GM18519 (cell line): ENCODE data around the gene EMP1.

Source experiments
- ATAC-seq: cut with Tn5 transposase; IDR thresholded peaks from one replicate; pipeline ENCODE4 v1.9.1; 2021; ENCODE audit warnings: mild to moderate bottlenecking, moderate library complexity; ENCODE audit not compliant: unreplicated experiment, low FRiP score

EMP1 gene

DNA sequence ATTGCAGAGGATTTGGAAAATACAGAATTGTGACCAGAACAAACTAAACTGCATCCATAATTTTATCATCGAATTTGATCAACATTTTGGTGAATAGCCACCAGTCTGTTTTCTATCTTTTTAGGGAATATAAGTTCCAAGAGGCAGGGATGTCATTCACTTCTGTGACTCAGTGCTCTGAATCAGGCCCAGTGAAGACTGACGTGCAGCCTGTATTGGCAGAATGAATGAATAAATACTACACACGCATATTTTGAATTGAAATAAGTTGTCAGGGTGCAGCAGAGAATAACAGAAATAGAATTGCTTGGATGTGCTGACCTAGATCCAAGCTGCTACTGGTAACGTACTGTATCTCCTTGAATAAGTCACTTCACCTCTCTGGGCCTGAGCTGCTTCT lies 1.3 kb upstream of the EMP1 start:
- no peak for ATAC-seq

DNA sequence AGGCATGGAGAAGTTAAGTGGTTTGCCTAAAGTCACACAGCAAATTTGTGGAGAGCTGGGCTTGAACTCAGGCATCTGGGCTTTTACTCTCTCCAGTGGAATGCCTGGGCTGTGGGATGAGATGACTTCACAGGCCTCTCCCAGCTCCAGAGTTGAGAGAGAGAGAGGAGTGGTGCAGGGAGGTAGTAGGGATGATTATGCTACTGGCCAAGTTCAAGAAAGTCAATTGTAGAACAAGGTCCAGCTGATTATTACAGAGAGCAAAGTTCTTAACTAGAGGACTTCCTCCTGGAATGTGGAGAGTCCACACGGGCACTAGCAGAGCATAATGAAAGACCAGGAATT lies 769 bp upstream of the EMP1 start:
- ATAC-seq = no peak

DNA sequence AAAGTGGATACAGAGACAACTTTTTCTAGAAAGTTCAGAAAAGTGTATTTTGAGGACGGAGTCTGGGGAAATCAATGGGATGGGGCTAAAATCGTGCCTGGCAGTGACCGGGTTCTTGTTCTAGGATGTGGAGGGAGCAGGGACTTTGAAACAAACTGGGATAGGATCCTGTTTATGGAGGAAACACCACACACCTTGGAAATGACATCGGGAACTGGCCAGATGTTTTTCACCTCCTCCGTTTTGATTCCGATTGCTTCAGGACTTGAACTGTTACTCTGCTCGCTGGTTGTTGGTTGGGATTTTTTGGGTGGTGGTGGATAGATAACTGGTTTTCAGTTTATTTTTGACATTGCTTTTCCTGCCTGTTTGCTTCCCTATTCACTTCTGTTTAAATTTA lies 506 bp downstream of the EMP1 start:
- no peak for ATAC-seq

DNA sequence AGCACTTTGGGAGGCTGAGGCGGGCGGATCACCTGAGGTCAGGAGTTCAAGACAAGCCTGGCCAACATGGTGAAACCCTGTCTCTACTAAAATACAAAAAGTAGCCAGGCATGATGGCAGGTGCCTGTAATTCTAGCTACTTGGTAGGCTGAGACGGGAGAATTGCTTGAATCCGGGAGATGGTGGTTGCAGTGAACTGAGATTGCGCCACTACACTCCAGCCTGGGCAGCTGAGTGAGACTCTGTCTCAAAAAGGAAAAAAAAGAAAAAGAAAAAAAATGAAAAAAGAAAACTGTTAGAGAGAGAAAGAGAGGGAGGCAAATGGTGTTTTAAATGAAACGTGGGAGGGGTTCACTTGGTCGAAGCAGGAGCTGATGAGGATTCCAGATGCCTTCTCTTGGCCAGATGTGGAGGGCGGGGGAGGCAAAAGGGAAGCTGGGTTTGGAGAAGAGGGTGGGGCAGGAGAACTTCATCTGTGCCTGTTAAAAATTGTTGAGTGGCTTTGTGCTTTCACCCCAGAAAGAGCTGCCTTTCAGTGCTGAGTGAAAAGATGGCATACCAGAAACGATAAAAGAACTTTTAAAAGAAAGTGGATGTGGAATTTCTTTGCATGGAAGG lies 1.1 kb downstream of the EMP1 start:
- no peak for ATAC-seq

DNA sequence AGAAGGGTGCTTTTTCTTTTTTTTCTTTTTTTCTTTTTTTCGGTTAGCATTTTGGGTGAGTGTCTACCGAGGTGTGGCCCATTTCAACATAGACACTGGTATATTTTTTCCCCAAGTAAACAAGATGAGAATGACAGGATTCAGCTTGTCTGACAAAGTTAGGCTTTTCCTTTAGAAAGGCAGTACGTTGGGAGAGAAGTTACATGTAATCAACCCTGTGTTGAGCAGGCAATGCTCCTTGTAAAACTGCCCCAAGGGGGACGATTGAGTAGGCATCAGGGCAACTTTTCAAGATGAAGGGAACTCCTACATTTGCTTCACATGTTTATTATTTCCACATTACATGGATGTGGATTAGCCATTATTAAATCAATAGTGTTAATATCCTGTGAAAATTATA lies 1.7 kb downstream of the EMP1 start:
- ATAC-seq = no peak

DNA sequence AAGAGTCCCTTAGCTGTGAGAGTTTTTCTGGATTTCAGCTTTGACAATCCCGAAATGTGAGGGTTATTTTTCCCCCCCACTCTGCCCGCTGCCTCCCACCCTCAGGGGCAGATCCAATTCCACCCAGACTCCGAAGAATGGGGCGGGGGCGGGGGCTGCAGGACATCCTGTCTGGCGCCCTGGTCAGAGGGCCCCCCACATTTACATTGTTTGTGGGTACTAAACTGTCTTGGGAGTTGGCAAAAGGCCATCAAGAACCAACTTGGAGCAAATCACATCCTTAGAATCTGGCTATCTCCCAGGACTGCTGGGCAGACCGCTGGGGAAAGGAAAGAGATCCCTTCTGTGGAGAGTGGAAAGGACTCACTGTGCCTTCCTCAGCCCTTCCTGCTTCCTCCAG lies 2.4 kb downstream of the EMP1 start:
- no peak for ATAC-seq

DNA sequence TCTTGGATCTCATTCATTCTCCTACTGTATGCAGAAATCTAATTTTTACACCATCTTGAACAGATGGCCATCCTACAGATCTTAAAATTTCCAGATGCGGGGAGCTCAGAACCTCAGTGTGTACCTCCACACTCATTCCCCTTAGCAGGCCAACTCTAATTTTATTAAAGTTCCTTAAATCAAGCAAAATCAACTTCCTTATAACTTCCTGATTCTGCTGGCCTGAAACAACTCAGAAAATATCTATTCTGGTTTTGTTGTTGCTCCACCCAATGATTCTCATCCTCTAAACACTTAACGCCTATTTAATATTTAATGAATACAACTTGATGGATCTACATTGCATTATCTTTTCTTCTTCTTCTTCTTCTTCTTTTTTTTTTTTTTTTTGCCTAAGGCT lies 3.1 kb downstream of the EMP1 start:
- no peak for ATAC-seq

DNA sequence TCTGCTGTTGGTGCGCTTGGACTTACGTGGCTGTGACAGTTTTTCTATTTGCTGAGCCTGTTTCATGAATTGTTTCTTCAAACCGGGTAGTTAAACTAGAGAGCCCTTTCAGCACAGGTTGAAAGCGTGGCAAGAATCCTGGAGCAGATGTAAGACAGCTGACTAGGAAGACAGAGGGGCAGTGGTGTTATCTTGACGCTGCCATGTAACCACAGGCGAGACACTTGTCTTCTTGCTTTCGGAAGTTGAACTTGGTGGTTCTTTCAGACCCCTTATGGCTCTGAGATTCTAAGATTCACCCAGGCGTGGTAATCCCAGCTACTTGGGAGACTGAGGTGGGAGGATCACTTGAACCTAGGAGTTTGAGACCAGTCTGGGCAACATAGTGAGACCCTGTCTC lies 4.3 kb downstream of the EMP1 start:
- ATAC-seq = no peak

DNA sequence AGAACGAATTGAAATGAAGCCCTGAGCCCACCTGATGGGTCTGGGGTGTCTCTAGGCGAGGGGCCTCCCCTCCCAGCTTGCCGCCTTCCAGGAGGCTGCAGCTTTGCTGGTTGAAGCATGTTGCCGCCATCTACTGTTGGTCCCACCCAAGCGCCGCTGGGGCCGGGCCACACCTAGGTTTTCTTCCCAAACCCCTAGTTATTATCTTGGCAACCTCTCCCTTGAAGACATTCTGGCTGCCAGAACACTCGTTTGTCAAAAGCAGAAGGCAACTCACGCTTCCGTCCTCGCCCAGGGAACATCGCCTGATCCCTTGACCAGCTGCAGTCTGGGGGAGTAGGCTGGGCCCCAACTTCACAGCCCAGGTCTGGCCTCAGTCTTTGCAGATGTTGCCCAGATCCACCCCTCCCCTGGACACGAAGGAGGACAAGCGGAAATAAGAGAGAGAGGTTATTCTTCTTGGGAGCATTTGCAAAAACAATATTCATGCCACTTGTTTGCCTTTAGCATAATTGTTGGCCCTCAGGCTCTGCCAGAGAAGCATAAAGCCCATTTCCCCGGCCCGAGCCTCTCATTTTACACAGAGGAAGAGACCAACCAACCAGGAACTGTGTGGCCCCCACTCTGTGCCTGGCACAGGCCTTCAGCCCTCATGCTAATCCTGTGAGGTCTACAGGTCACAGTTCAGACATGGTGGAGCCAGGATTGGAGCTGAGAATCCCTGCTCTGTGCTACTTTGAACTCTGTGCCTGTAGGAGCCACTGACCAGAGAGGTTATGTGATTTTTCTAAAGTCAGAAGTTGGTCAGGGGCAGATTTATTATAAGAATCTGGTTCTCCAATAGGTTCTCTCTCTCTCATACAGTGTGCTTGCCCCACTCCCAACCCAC lies 6.8 kb downstream of the EMP1 start:
- ATAC-seq = no peak

DNA sequence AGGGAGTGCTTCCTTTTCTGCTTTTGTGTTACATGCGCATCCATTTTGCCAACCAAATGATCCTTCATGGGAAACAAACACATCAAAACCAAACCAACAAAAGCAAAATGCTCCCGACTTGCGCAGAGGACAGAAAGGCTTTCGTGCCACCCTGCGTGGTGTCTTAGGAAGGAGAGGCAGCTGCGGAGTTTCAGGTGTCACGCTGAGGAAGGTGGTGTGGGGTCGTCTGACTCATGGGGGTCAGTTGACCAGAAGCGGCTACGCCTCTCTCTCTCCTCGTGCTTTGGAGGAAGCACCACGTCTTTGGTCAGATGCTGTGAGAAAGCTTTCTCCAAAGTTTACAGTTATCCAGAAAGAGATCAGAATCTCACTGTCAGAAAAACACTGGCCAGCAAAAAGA lies 7.9 kb downstream of the EMP1 start:
- ATAC-seq = no peak

DNA sequence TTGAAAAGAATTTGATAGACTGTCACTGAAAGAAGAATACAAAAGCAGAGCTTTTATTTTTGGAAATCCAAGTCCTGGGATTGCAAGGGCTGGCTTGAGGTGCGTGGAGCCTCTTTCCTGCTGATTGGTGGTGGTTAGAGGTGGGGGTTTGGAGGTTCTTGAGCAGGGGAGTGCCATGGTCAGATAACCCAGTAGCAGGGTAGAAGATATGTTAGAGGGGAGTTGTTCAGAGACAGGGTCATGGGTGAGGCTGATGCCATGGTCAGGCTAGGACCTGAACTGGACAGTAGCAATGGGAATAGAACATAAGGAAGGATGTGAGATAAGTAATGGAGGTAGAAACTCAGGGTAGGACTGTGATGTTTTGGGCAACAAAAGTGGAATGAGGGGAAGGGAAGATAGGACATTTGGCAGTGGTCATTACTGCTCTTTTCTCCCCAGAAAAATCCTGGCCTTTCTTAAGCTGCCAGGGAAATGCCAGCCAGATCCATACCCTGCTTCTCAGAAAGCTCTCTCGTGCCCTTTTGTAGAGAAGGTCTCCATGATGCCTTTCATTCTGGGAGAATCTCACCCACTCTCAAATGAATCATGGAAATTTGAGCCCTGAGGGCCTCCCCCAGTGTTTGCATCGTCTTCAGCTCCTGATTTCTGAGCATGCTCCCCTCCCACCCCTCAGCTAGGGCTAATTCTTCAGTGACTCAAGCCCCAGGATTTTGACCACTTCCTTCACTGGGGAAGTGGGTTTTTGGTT lies 9.5 kb downstream of the EMP1 start:
- no peak for ATAC-seq

DNA sequence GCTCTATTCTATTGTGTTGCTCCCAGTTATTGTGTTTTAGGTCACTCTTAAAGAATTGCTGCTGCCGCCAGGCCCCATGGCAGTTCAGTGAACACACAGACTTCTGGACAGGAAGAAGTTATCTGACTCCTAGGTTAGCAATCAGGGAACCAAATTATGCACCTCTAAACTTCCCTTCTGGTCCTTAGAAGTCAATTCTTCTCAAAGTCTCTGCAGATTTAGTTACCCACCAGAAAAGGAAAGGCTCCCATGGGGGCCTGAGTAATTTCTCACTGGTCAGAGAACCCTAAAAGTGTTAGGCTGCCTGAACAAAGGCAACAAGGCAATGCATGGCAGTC lies 10.0 kb downstream of the EMP1 start:
- no peak for ATAC-seq

DNA sequence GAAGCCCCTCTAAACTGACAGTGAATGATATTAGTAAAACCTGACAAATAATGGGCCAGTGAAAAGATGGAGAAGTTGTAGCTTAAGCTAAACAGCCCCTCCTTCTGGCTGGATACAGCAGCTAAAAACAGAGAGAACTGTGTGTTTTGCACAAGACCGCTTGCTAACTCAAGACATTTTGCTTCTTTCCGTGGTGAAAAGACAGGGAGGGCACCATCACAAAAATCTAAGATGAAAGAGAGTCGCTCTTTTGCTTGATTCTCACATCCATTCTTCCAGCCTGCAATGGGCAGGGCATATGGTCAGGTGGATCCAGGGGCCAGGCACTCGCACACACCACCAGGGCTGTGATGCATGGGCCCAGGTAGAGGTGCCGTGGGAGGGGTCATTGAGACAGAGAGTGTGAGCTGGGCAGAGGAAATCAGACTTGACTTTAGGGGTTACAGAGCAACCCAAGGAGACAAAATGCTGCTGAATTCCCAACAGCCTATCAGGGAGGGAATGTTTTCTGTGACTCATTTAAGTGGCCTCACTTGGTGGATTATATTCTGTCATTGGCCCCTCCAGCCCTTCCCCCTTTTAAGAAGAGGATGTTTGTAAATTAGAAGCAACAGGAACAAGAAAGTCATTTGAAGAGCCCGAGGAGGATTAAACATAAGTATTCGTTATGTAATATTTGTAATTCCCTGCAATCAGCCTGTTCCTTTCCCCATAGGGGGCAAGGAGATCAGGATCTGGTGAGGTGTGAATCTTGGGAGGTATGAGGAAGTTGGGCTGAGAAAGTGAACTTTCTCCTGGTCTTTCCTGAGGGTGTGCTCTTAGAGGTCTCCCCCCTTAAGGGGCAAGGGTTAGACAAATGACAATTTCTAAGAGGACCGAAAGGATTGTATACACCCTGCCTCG lies 12.3 kb downstream of the EMP1 start:
- ATAC-seq = no peak

DNA sequence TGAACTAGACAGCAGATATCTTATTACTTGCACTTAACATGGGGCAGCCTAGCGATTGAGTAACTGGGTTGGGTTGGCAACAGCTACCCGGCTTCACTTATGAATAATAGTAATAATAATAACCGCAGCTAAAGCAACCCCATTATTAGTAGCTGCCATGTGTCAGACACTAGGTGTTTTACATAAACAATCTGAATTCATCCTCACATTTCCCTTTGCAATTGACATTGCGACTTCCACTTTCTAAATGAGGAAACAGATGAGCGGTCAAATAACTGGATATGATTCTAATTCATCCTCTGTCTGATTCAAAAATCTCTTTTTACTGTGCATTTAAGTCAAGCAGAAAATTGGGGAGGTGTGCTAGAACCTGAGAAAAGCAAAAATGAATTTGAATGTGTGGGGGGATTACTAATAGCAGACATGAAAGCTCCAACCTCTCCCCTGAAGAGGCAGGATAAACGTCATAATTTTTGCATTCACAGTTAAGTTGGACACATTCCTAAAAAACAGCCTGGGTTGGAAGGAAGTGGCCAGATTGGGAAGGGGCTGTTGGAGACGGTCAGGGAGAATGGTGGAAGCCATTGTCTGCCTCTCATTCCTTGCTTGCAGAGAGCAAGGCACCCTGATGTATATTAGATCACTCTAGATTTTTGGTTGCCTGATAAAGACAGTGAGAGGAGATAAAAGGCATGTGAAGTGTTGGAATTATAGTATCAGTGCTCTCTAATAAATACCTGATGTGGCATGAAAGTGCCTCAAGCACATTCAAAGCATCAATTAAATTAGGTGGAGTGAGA lies 13.1 kb downstream of the EMP1 start:
- no peak for ATAC-seq

DNA sequence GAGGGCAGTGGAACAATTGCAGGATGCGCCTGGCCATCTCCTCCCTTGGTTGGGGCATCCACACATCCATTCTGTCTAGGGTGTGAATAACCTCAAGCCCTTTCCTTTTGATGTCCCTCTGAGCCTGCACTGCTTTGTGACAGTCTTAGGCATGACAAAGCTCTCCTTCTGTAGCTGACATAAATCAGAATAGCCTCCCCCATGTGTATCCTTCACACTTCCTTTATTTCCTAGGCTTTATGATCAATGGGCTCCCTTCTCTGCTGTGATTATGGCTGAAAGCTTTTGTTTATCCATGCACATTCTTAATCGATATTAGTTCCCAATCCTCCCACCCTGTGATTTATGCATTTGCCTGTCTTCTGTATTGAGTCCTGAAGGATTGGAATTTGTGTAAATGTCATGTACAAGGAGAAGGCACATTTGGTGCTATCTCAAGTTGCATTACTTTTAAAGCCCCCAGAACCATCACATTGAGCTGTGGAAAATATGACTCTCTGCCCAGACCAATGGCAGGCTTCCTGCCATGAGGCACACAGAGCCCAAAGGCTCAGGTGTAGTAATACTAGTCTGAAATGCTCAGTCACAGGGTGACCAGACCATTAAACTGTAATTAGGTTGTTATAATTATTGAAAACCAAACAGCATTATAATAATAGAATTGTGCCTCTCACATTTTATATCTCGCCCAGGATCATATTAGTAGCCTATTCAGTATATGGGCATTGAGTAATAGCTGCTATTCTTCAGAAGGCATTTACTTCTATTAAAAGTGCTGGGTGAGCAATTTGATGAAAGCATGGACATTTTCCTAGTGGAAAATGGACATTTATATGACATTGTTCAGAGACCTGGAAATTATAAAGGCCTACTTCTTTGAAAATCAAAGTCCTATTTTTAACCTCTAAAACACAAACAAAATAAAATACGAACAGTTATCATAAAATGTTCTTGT lies 14.0 kb downstream of the EMP1 start:
- no peak for ATAC-seq

DNA sequence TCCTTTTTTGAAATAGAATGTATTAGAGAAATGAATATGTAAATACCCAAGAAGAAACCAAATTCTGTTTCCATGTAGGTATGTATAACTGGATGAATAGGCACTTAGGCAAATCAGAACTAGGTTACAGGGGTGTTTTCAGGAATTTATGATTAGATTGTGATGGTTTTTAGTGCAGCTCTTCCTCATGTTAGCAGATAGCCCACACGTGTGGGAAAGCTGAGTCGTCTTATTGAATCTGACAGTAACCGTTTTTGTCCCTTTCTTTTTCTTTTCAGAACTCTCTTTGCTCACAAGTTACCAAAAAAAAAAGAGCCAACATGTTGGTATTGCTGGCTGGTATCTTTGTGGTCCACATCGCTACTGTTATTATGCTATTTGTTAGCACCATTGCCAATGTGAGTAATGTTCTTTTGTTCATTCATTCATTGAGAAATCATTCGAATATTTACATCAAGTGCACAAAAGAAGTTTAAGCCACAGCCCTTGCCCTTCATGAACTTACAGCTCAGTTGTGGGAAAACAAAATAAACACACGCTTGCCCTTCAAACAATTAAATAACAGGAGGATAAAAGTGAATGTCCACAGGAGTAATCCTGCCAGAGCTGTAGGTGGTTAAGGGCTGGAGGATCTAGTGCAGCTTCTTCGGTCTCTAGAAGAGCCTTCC lies 14.8 kb downstream of the EMP1 start:
- ATAC-seq = no peak

DNA sequence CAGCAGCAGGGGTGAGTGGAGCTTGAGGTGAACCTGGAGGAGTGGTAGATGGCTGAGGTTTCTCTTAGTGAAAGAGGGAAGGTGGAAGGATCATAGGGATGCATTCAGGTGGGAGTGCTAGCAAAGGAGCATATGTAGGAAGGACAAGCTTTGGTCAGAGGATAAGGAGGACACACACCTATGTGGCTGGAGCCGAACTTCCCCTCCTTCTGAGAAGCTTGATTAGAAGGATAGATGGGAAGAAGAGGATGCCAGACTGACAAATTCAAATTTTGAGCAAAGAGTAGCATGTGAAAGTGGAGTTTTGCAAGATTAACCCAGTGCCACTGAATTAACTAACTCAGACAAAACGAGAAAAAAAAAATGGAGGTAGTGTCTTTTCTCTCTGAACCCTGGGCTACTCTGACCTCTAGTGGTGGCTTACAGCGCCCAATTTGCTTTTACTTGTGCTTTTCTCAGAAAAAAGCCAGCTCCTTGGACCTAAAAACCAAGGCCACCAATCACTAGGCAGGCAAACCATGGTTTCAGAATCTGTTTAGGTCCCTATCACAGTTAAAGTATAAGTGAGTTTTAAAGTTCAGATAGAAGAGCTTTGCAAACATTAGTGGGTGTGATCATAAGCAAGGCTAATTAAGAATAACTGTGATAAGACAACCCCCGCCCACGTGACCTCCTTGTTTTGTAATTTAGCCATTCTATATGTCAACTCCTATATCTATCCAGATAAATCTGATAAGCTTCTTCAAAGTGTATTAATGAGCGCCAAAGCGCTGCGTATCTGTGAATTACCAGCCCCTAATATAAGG lies 15.5 kb downstream of the EMP1 start:
- no peak for ATAC-seq

DNA sequence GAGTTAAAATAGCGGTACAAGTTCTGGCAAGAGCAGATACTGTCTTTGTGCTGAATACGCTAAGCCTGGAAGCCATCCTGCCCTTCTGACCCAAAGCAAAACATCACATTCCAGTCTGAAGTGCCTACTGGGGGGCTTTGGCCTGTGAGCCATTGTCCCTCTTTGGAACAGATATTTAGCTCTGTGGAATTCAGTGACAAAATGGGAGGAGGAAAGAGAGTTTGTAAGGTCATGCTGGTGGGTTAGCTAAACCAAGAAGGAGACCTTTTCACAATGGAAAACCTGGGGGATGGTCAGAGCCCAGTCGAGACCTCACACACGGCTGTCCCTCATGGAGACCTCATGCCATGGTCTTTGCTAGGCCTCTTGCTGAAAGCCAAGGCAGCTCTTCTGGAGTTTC lies 18.5 kb downstream of the EMP1 start:
- ATAC-seq = no peak
